Astrocyte of the cerebellum (primary cell): ENCODE measurements around the gene TNFRSF4.

ENCODE experiments used
- DNase-seq: peaks from one replicate; pipeline ENCODE4 v3.0.0-alpha.2; 2011; ENCODE audit warnings: low read depth
- H3K4me3 ChIP-seq: 2 replicates; pipeline ENCODE4 v1.5.1; 2011; ENCODE audit warnings: mild to moderate bottlenecking, low read depth, low read length, moderate library complexity
- in situ Hi-C: cut with HindIII; loops from 2 replicates; pipeline ENCODE4 v1.10.0; 2017; ENCODE audit warnings: low sequenced_read_pairs
- TF ChIP-seq, protein P1 (sequence below): IDR thresholded peaks from 2 replicates; pipeline ENCODE4 v1.5.1; 2012; ENCODE audit warnings: low read length, low read depth, moderate library complexity, mild to moderate bottlenecking; ENCODE audit errors: missing control alignments

Gene TNFRSF4

GRCh38 chr1:1236945-1237873, 23.3 kb upstream of the TNFRSF4 start:
- in situ Hi-C loops = no loop called here
- no peak for DNase-seq
- H3K4me3 ChIP-seq = no peak overlapping the region
- TF ChIP-seq, protein P1, sequence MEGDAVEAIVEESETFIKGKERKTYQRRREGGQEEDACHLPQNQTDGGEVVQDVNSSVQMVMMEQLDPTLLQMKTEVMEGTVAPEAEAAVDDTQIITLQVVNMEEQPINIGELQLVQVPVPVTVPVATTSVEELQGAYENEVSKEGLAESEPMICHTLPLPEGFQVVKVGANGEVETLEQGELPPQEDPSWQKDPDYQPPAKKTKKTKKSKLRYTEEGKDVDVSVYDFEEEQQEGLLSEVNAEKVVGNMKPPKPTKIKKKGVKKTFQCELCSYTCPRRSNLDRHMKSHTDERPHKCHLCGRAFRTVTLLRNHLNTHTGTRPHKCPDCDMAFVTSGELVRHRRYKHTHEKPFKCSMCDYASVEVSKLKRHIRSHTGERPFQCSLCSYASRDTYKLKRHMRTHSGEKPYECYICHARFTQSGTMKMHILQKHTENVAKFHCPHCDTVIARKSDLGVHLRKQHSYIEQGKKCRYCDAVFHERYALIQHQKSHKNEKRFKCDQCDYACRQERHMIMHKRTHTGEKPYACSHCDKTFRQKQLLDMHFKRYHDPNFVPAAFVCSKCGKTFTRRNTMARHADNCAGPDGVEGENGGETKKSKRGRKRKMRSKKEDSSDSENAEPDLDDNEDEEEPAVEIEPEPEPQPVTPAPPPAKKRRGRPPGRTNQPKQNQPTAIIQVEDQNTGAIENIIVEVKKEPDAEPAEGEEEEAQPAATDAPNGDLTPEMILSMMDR = no peak

DNA sequence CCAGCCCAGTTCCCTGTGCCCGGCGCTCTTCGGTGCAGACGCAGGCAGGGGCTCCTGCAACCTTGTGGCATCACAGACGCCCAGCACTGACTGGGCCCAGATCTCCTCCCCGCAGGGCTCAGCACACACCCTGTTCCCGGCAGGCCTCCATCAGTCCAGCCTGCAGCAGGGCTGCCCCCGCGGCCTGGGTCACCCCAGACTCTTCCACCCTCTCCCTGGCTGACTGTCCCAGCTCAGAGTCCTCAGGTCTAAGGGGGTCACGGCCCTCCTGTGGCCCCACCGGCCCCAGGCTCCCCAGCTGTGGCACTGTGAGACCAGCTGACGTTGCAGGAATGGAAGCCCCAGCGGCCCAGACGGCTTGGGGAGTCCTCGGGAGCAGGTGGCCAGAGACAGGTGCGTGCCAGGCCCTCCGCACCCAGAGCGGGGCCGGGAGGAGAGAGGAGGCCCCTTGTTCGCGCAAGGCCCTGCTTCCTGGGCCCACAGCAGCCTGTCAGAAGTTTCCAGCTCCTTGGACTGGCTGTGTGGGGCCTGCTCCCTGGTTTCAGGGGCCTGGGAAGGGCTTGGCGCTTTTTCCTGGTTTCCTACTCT, 22.3 kb upstream of the TNFRSF4 start:
- TF ChIP-seq, protein P1 = no peak
- H3K4me3 ChIP-seq = no peak overlapping the region
- in situ Hi-C loops = no loop called here
- no peak for DNase-seq

DNA sequence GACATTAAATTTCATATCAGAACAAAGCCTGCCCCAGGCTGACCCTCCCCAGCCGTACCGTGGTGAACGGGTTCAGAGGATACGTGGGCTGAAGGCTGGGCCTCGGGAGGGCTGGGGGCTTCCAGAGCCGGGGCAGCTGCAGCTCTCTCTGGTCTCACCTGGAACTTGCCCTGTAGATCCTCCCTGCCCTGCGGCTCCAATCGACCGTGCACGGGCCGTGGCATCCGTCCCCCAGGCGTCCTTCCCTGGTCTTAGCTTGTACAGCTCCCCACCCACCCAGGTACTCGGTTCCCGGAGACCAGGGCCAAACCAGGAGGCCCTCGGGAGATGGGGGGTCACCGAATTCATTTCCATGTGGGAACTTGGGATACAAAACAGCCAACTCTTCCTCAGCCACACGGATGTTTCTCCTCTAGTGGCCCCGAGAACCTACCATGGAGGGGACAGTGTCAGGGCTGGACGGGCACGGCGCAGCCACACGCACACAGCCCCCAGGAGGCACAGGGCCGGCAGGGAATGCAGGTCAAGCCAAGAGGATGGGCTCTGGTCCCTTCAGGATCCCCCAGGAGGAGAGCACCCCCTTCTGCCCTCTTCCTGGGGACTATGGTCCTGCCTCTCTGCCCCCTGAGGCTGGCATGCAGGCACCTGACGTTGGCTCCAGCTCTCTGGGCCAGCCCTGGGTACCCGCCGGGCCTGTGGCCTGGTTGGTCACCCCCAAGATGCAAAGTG, 21.2 kb upstream of the TNFRSF4 start:
- H3K4me3 ChIP-seq = no peak overlapping the region
- TF ChIP-seq, protein P1 = no peak
- in situ Hi-C loops = no loop called here
- no peak for DNase-seq

- in situ Hi-C loops = no loop called here
- H3K4me3 ChIP-seq = no peak overlapping the region
- TF ChIP-seq, protein P1 = no peak
- no peak for DNase-seq
Observed at GRCh38 chr1:1234180-1234808, 20.3 kb upstream of the TNFRSF4 start.

DNA sequence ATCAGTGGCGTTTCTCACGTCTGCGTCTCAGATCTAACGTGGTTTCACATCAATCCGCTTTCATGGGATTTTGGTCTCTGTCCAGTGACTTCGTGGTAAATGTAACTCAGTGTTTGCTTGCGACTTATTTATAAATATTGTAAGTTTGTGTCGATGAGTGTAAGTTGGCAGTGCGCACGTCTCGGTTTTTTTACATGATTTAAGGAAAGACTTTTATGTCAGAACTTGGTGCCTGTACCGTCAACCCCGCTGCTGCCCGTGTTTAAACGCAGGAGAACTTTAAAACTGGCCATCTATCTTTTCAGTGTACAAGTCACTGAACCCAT, 19.6 kb upstream of the TNFRSF4 start:
- TF ChIP-seq, protein P1 = no peak
- no peak for DNase-seq
- no peak overlapping the region for H3K4me3 ChIP-seq
- in situ Hi-C loops = no loop called here
